GM08714 (cell line): ENCODE measurements around the gene ELFN2.

Source experiments
- H3K4me3 ChIP-seq: fragments of 200-500 bp; sonication (Bioruptor generic); 2 replicates; pipeline ENCODE4 v1.5.1; 2014; ENCODE audit warnings: mild to moderate bottlenecking, low read length, inconsistent platforms
- ZNF274 ChIP-seq: IDR thresholded peaks from 2 replicates; pipeline ENCODE4 v1.6.1; 2012; ENCODE audit warnings: mild to moderate bottlenecking, low read depth, low read length

Gene ELFN2

GRCh38 chr22:37318364-37319109, 108.7 kb downstream of the ELFN2 start:
- no peak for TF ChIP-seq ZNF274

More at GRCh38 chr22:37318364-37319109, 108.7 kb downstream of the ELFN2 start:
- H3K4me3 ChIP-seq, result no peak overlapping the region
